CD4-positive, alpha-beta T cell (primary cell): Measurements from ENCODE around the gene SMAD3. TPM values are rescaled to one million over a fixed set of nuclear protein-coding genes. Genes with fewer than 3 reads are reported as not detected.

ENCODE experiments used
- ATAC-seq: fragments of 200-7000 bp; cut with Tn5 transposase; one replicate; pipeline ENCODE4 v1.10.0; 2022; ENCODE audit warnings: mild to moderate bottlenecking; ENCODE audit not compliant: poor library complexity
- CTCF ChIA-PET: fragments of 350-600 bp; sonication (Branson Sonifier 250); formaldehyde crosslinking; loops from one replicate; lab custom pipeline; 2021; ENCODE audit warnings: antibody characterized with exemption, inconsistent platforms; lab: Charles Lee
- POLR2A ChIA-PET: fragments of 350-600 bp; sonication (Branson Sonifier 250); formaldehyde crosslinking; loops from one replicate; lab custom pipeline; 2021; ENCODE audit warnings: antibody characterized with exemption, inconsistent platforms; lab: Charles Lee
- DNase-seq, 14 experiments: peaks; one replicate each; pipeline ENCODE4 v3.0.0-alpha.2; 2013 to 2020; ENCODE audit warnings: mixed read lengths in 2 of 14
- H3K27ac ChIP-seq, 2 donors: one replicate each; pipeline versions ENCODE4 v1.5.1 to v1.7.0; 2013; ENCODE audit warnings: low read length in 2 of 2, low read depth in 1 of 2, mild to moderate bottlenecking in 1 of 2
- H3K27me3 ChIP-seq, 2 experiments: 1 replicate in 1 of 2; 2 replicates in 1 of 2; pipeline versions ENCODE4 v1.6.1 to v1.7.0; 2013; ENCODE audit warnings: low read length in 2 of 2, control low read depth in 1 of 2, mild to moderate bottlenecking in 1 of 2, moderate library complexity in 1 of 2; ENCODE audit not compliant: insufficient read depth in 2 of 2, control insufficient read depth in 1 of 2
- H3K36me3 ChIP-seq: one replicate; pipeline ENCODE4 v1.6.1; 2013; ENCODE audit warnings: low read length, control low read depth; ENCODE audit not compliant: insufficient read depth
- H3K4me1 ChIP-seq: one replicate; pipeline ENCODE4 v1.6.1; 2013; ENCODE audit warnings: low read length, control low read depth; ENCODE audit not compliant: insufficient read depth
- H3K4me3 ChIP-seq: one replicate; pipeline ENCODE4 v1.5.1; 2013; ENCODE audit warnings: mild to moderate bottlenecking, low read length, moderate library complexity
- H3K9me3 ChIP-seq, 2 experiments: 1 replicate in 1 of 2; 2 replicates in 1 of 2; pipeline versions ENCODE4 v1.6.1 to v1.7.0; 2013; ENCODE audit warnings: low read length in 2 of 2, mild to moderate bottlenecking in 2 of 2, control low read depth in 1 of 2, moderate library complexity in 1 of 2; ENCODE audit not compliant: control insufficient read depth in 1 of 2, insufficient read depth in 1 of 2
- H3K27ac Mint-ChIP-seq: one replicate; pipeline ENCODE4 v1.8.0; 2020; ENCODE audit warnings: mixed read lengths
- H3K27me3 Mint-ChIP-seq: one replicate; pipeline ENCODE4 v1.8.0; 2021; ENCODE audit warnings: mixed read lengths
- H3K36me3 Mint-ChIP-seq: one replicate; pipeline ENCODE4 v1.8.0; 2021; ENCODE audit warnings: low read depth, mixed read lengths
- H3K4me1 Mint-ChIP-seq: one replicate; pipeline ENCODE4 v1.8.0; 2021; ENCODE audit warnings: low read depth, mixed read lengths
- H3K4me3 Mint-ChIP-seq: one replicate; pipeline ENCODE4 v1.8.0; 2020; ENCODE audit warnings: mild to moderate bottlenecking, mixed read lengths
- H3K9me3 Mint-ChIP-seq: one replicate; pipeline ENCODE4 v1.8.0; 2020; ENCODE audit warnings: mixed read lengths
- CTCF ChIP-seq: fragments of 200-600 bp; IDR thresholded peaks from one replicate; pipeline ENCODE4 v1.8.0; 2022; ENCODE audit warnings: antibody characterized with exemption, mild to moderate bottlenecking
- intact Hi-C, 2 experiments: fragments of 100-400 bp; cut with DNase I in 1 of 2; cut with micrococcal nuclease in 1 of 2; formaldehyde crosslinking; loops; one replicate each; pipeline versions ENCODE4 v1.15.1 to v1.9.0; 2023 to 2025; cut with DNase I, micrococcal nuclease
- total RNA-seq, 174 experiments: library from RNA in 2 of 174; stranded (reverse) in 2 of 174; gene quantifications; one replicate each; pipeline ENCODE4 v1.2.3 and lab custom pipeline; 2021 to 2026

SMAD3 gene
- total RNA-seq, 2 experiments from 2014 or later: 30.0 to 31.0 TPM

- H3K9me3 ChIP-seq: no peaks in the 10 kb centered on the region
- Mint-ChIP-seq H3K27me3 (no peaks in the 10 kb centered on the region), H3K27ac (no peak overlapping the region), H3K4me3 (no peak overlapping the region), H3K4me1 (peaks cover 25% of the 10 kb centered on the region), H3K9me3 (no peaks in the 10 kb centered on the region), H3K36me3 (peaks cover 62% of the 10 kb centered on the region)
- peaks cover 11% of the 10 kb centered on the region for H3K4me1 ChIP-seq
- DNase-seq (no peak), ATAC-seq (no peak)
- no peak for TF ChIP-seq CTCF
- no peaks in the 10 kb centered on the region for H3K27me3 ChIP-seq
- POLR2A ChIA-PET: no interaction called here
- intact Hi-C loops: no loop called here
- CTCF ChIA-PET: no interaction called here
- no peak overlapping the region for H3K4me3 ChIP-seq
- H3K27ac ChIP-seq: no peak overlapping the region
- peaks cover 56% of the 10 kb centered on the region for H3K36me3 ChIP-seq
Observed at GRCh38 chr15:67164811-67165253, 99.4 kb downstream of the SMAD3 start.

GRCh38 chr15:67165254-67166253, 100.2 kb downstream of the SMAD3 start:
- H3K9me3 ChIP-seq: no peaks in the 10 kb centered on the region
- intact Hi-C loops: no loop called here
- H3K27me3 ChIP-seq: no peaks in the 10 kb centered on the region
- no peaks in the 10 kb centered on the region for H3K9me3 Mint-ChIP-seq
- POLR2A ChIA-PET: no interaction called here
- H3K4me3 Mint-ChIP-seq: no peak overlapping the region
- DNase-seq (no peak), ATAC-seq (no peak)
- CTCF ChIA-PET: no interaction called here
- H3K36me3 Mint-ChIP-seq: peaks cover 70% of the 10 kb centered on the region
- H3K27me3 Mint-ChIP-seq: no peaks in the 10 kb centered on the region
- H3K36me3 ChIP-seq: peaks cover 63% of the 10 kb centered on the region
- peaks cover 11% of the 10 kb centered on the region for H3K4me1 ChIP-seq
- H3K27ac Mint-ChIP-seq: no peak overlapping the region
- H3K4me3 ChIP-seq: no peak overlapping the region
- no peak for TF ChIP-seq CTCF
- peaks cover 19% of the 10 kb centered on the region for H3K4me1 Mint-ChIP-seq
- H3K27ac ChIP-seq: no peak overlapping the region

- no peak for TF ChIP-seq CTCF
- Histone ChIP-seq H3K9me3 (no peaks in the 10 kb centered on the region), H3K4me1 (peaks cover 11% of the 10 kb centered on the region), H3K4me3 (no peak overlapping the region), H3K27me3 (no peaks in the 10 kb centered on the region), H3K36me3 (peaks cover 71% of the 10 kb centered on the region), H3K27ac (no peak overlapping the region)
- CTCF ChIA-PET: no interaction called here
- Mint-ChIP-seq H3K27me3 (no peaks in the 10 kb centered on the region), H3K4me1 (peaks cover 13% of the 10 kb centered on the region), H3K36me3 (peaks cover 76% of the 10 kb centered on the region), H3K9me3 (no peaks in the 10 kb centered on the region), H3K27ac (no peak overlapping the region), H3K4me3 (no peak overlapping the region)
- DNase-seq: no peak
- intact Hi-C loops: no loop called here
- POLR2A ChIA-PET: interaction anchor here (0.6 kb wide), 1 partner anchor 85 kb away, joined by 3 read pairs; no protein-coding TSS in a partner anchor
- no peak for ATAC-seq
Observed at GRCh38 chr15:67166280-67167009, 101.0 kb downstream of the SMAD3 start.
